Activated T-helper 17 cell treated with anti-CD3 and anti-CD28 coated beads, Interleukin-2, amount 50 U/mL, for 72 hours (primary cell): ENCODE data around the gene DNAJC22. TPM values are rescaled to one million over a fixed set of nuclear protein-coding genes. Genes with fewer than 3 reads are reported as not detected.

Source experiments
- ATAC-seq: fragments of 150-1000 bp; cut with Tn5 transposase; replicated peaks from 2 replicates; pipeline ENCODE4 v1.10.0; 2021; ENCODE audit warnings: mild to moderate bottlenecking, moderate library complexity
- H3K27ac Mint-ChIP-seq: one replicate; pipeline ENCODE4 v1.8.0; 2022; ENCODE audit warnings: mixed read lengths
- H3K27me3 Mint-ChIP-seq: one replicate; pipeline ENCODE4 v1.8.0; 2022; ENCODE audit warnings: mixed read lengths
- H3K36me3 Mint-ChIP-seq: one replicate; pipeline ENCODE4 v1.8.0; 2022; ENCODE audit warnings: low read depth, mild to moderate bottlenecking, mixed read lengths
- H3K4me1 Mint-ChIP-seq: one replicate; pipeline ENCODE4 v1.8.0; 2022; ENCODE audit warnings: mixed read lengths
- H3K4me3 Mint-ChIP-seq: one replicate; pipeline ENCODE4 v1.8.0; 2022; ENCODE audit warnings: mild to moderate bottlenecking, mixed read lengths
- H3K9me3 Mint-ChIP-seq: one replicate; pipeline ENCODE4 v1.8.0; 2022; ENCODE audit warnings: mixed read lengths
- total RNA-seq, 2 donors: library from RNA; stranded (reverse); gene quantifications; one replicate each; pipeline ENCODE4 v1.2.3, GENCODE V29; 2022

Gene DNAJC22
- total RNA-seq, 2 donors from 2014 or later = not detected

DNA sequence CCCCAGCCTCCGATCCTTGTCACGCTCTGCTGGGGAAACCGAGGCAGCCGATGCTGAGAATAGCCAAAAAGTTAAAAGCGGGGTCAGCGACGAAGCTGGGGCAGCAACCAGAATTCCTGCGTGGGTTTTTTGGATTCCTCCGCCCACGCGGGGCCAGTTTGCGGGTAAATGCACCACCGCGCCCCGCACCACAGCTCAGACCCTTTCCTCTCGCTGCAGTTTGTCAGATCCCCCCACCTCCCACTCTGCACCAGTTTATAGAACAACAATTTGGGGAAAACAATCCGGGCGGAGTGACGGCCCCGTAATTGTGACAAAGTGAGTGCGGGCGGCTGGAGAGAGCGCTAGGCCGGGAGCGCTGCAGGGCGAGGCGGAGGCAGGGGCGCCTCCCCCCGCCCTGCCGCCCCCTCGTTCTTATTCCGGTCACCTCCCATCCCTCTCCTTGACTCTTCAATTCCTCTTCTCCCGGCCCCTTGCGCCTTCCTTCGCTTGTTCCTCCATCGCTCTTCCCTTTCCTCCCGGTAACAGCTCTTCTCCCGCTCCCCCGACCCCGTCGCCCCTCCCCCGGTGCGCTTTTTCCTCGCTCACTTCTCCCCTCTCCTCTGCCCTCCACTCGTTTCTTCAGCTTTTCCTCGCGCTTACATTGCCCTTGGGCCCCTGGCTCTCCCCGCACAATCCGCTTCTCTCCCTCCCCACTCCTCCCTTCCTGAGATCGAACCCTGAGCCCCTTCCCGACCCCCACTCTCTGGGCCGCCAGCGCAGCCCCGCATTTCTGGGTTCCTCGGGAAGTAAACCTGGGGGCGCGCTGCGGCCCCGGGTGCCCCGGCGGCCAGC lies 646 bp upstream of the DNAJC22 start:
- H3K4me3 Mint-ChIP-seq = peak overlapping the region; percentile 74

DNA sequence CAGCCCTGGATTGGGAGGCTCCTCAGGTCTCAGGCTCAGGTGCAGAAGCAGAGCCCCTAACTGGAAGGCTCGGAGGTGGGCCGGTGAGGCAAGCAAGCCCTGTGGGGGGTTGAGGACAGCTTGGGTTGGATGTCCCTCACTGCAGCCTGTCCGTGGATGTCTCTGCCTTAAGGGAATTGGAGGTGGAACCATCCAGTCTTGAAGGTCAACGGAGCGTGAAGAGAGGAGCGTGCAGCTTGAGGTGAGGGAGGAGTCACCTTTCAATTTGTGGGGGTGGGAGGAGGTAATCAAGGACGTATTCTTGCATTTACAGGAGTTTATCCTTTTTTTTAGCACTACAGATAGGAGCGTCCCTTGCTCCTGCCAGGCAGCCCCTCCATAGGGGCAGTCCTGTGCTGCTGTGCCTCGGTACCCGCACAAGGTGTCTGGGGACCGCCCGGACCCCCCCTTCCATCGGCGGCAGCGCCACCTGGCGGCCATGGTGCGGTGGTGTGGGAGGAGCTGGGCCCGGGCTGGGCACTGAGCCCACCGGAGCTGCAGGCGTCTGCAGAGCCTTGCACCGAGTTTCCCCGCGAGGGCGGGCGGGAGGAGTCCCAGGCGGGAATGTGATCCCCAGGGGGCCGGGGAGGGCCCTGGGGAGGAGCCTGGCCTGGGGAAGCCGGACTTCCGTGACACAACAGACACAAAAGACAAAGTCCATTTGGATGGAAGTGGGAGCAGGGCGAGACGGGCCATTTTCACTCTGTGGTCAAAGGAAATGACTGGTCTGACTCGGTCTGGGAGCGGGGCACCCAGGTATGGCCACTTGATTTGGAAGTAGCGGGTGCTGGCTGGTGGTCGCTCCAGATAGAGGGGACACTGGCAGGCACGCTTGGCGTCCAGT lies 864 bp downstream of the DNAJC22 start:
- Mint-ChIP-seq H3K9me3 (no peaks in the 10 kb centered on the region), H3K4me1 (peaks cover 14% of the 10 kb centered on the region), H3K36me3 (no peaks in the 10 kb centered on the region), H3K27me3 (peaks cover 45% of the 10 kb centered on the region), H3K27ac (no peak overlapping the region), H3K4me3 (peak overlapping the region; percentile 74)
- peak; percentile 61 for ATAC-seq

More for the DNA sequence above, 646 bp upstream of the DNAJC22 start:
- no peak for ATAC-seq
- Mint-ChIP-seq H3K4me1 (peaks cover 14% of the 10 kb centered on the region), H3K27me3 (peaks cover 42% of the 10 kb centered on the region), H3K27ac (no peak overlapping the region), H3K36me3 (no peaks in the 10 kb centered on the region), H3K9me3 (no peaks in the 10 kb centered on the region)

DNA sequence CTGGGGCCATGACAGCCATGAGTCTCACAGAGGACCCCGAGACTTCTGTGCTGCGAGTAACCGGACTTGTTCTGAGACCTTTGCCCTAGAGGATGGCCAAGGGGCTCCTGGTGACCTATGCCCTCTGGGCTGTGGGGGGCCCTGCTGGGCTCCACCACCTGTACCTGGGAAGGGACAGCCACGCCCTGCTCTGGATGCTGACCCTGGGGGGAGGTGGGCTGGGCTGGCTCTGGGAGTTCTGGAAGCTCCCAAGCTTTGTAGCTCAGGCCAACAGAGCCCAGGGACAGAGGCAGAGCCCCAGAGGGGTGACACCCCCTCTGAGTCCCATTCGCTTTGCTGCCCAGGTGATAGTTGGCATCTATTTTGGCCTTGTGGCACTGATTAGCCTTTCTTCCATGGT lies 2.1 kb downstream of the DNAJC22 start:
- Mint-ChIP-seq H3K9me3 (no peaks in the 10 kb centered on the region), H3K27me3 (peaks cover 47% of the 10 kb centered on the region), H3K4me1 (peaks cover 8% of the 10 kb centered on the region), H3K4me3 (no peak overlapping the region), H3K36me3 (no peaks in the 10 kb centered on the region), H3K27ac (no peak overlapping the region)
- ATAC-seq = no peak

DNA sequence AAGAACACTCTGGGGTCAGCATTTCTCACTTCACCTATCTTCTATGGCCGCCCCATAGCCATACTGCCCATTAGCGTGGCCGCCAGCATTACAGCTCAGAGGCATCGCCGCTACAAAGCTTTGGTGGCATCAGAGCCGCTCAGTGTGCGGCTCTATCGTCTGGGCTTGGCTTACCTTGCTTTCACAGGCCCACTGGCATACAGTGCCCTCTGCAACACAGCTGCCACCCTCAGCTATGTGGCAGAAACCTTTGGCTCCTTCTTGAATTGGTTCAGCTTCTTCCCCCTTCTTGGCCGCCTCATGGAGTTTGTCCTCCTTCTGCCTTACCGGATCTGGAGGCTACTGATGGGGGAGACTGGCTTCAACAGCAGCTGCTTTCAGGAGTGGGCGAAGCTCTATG lies 2.6 kb downstream of the DNAJC22 start:
- no peak for ATAC-seq
- Mint-ChIP-seq H3K9me3 (no peaks in the 10 kb centered on the region), H3K27me3 (peaks cover 47% of the 10 kb centered on the region), H3K4me1 (peaks cover 8% of the 10 kb centered on the region), H3K36me3 (no peaks in the 10 kb centered on the region), H3K4me3 (no peak overlapping the region), H3K27ac (no peak overlapping the region)

DNA sequence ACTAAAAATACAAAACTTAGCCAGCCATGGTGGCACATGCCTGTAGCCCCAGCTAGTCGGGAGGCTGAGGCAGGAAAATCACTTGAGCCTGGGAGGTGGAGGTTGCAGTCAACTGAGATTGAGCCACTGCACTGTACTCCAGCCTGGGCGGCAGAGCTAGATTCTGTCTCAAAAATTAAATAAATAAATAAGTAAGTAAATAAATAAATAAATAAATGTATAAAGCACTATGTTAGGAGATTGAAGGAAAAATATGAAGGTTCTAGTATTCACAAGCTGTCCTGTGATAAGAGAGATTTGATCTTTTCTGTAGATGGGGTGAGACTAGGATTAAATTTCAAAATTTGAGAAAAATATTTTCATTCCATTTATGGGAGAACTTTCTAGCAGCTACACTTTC lies 5.7 kb downstream of the DNAJC22 start:
- peaks cover under 1% of the 10 kb centered on the region for H3K4me1 Mint-ChIP-seq
- no peak for ATAC-seq
- no peak overlapping the region for H3K4me3 Mint-ChIP-seq
- peaks cover 37% of the 10 kb centered on the region for H3K27me3 Mint-ChIP-seq
- H3K27ac Mint-ChIP-seq = no peak overlapping the region
- no peaks in the 10 kb centered on the region for H3K9me3 Mint-ChIP-seq
- no peaks in the 10 kb centered on the region for H3K36me3 Mint-ChIP-seq

DNA sequence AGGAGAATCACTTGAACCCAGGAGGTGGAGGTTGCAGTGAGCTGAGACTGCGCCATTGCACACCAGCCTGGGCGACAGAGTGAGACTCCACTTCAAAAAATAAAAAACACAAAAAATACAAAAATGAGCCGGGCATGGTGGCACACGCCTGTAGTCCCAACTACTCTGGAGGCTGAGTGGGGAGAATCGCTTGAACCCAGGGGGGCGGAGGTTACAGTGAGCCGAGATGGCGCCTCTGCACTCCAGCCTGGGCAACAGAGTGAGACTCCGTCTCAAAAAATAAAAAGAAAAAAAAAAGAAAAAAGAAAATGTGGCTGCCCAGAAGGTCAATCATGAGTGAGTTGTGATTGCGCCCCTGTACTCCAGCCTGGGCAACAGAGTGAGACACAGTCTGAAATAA lies 9.2 kb downstream of the DNAJC22 start:
- H3K27ac Mint-ChIP-seq = no peak overlapping the region
- H3K4me1 Mint-ChIP-seq = no peaks in the 10 kb centered on the region
- ATAC-seq = no peak
- H3K9me3 Mint-ChIP-seq = no peaks in the 10 kb centered on the region
- peaks cover 31% of the 10 kb centered on the region for H3K27me3 Mint-ChIP-seq
- no peak overlapping the region for H3K4me3 Mint-ChIP-seq
- H3K36me3 Mint-ChIP-seq = no peaks in the 10 kb centered on the region

DNA sequence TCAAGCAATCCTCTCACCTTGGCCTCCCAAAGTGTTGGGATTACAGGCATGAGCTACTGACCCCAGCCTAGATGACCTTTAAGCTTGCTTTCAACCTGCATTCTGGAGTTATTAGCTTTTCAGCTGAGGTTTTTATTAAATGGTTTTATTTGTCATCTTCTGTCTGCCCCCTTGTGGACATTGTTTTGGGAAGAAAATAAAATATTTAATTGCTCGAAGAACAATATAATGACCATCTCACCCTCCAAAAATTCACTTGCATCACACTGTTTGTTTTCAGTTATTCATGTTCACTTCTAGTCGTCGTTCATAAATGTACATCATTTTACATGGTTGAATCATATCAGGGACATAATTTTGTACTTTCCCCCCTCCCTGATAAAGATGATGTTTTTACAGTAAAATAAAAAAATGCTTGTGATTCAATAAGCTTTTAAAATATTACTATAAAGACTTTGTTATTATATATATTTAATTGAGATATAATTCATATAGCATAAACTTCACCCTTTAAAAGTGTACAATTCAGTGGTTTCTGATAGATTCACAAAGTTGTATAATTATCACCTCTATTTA lies 10.5 kb downstream of the DNAJC22 start:
- Mint-ChIP-seq H3K36me3 (no peaks in the 10 kb centered on the region), H3K4me3 (no peak overlapping the region), H3K27me3 (peaks cover 29% of the 10 kb centered on the region), H3K9me3 (no peaks in the 10 kb centered on the region), H3K27ac (no peak overlapping the region), H3K4me1 (no peaks in the 10 kb centered on the region)
- ATAC-seq = no peak

DNA sequence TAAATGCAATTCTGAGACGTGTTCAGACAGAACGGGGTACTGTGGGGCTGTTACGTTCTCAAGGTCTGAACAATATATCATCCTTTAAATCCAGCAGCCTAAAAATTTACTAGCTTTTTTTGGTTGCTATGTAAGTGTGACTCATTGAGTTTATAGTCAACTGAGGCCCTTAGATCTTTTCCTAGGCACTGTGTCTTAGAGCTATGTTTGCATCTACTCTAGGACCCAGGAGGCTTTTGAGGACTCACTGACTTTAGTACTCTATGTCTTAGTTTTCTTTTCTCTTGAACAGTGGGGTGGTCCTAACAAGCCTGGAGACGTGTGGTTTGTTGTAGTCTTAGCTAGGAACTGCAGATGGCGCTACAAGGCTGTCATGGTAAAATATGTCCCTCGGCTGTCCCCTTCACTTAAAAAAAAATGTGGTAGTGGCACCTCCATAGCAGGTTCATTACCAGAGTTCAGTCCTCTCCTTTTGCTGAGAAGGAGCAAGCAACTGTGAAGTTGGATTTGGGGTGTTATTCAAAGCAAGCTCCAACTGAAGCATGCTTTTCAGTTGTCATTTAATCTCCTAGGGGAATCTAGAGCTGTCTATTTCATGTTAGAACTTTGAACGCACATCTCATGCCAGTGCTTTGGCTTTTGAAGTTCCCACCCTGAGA lies 11.9 kb downstream of the DNAJC22 start:
- no peaks in the 10 kb centered on the region for H3K9me3 Mint-ChIP-seq
- no peak overlapping the region for H3K27ac Mint-ChIP-seq
- H3K36me3 Mint-ChIP-seq = no peaks in the 10 kb centered on the region
- ATAC-seq = peak; percentile 76
- no peaks in the 10 kb centered on the region for H3K4me1 Mint-ChIP-seq
- peaks cover 19% of the 10 kb centered on the region for H3K27me3 Mint-ChIP-seq
- H3K4me3 Mint-ChIP-seq = no peak overlapping the region

DNA sequence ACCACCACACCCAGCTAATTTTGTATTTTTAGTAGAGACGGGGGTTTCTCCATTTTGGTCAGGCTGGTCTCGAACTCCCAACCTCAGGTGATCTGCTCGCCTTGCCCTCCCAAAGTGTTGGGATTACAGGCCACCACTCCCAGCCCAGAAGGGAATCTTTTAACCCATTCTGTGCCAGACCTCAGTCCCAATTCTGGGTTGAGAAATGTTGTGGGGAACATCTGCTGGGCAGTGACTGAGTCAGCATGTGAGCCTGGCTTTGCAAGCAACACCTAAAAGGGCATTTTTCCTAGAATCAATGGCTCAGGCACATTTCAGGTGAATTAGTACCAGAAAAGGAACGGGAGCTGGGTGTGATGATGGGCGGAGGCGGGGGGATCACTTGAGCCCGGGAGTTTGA lies 13.0 kb downstream of the DNAJC22 start:
- no peak overlapping the region for H3K27ac Mint-ChIP-seq
- H3K9me3 Mint-ChIP-seq = no peaks in the 10 kb centered on the region
- ATAC-seq = no peak
- no peaks in the 10 kb centered on the region for H3K36me3 Mint-ChIP-seq
- H3K4me3 Mint-ChIP-seq = no peak overlapping the region
- H3K27me3 Mint-ChIP-seq = peaks cover 15% of the 10 kb centered on the region
- H3K4me1 Mint-ChIP-seq = no peaks in the 10 kb centered on the region

DNA sequence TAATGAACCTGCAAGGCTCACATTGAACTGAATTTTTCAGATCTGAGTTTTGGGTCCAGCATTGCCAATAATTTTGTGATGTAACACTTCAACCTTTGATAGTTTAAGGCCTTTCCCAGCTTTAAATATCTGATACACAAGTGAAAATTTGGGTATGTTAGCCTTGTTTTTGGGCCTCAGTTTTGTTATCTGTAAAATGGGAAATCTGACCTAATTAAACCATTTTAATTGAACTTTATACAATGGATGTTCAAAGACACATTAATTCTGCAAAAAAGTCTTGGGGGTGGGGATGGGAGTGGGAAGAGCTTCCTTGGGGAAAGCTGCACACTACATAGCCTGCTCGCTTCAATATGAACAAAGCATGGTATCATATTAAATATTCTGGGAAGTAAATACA lies 15.4 kb downstream of the DNAJC22 start:
- Mint-ChIP-seq H3K36me3 (no peaks in the 10 kb centered on the region), H3K4me3 (no peak overlapping the region), H3K27me3 (peaks cover 10% of the 10 kb centered on the region), H3K4me1 (peaks cover 5% of the 10 kb centered on the region), H3K9me3 (no peaks in the 10 kb centered on the region), H3K27ac (no peak overlapping the region)
- no peak for ATAC-seq

DNA sequence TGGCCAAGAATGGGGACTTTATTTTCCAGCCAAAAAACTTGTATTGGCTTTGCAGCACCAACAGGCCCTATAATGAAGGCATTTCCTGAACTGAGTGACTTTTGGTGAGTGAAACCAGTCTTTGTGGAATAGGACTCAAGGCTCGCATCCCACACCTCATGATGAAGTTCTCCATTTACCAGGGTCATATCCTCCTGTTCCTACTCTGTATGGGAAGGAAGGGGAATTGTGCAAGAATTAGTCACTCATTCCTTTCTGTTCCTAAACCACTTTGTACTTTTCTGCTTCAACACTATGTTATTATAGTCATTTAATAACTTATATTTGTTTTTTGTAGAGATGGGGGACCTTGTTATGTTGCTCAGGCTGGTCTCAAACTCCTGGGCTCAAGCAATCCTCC lies 18.3 kb downstream of the DNAJC22 start:
- Mint-ChIP-seq H3K4me1 (peaks cover 24% of the 10 kb centered on the region), H3K36me3 (peaks cover 5% of the 10 kb centered on the region), H3K9me3 (no peaks in the 10 kb centered on the region), H3K27ac (no peak overlapping the region), H3K27me3 (no peaks in the 10 kb centered on the region), H3K4me3 (no peak overlapping the region)
- no peak for ATAC-seq

DNA sequence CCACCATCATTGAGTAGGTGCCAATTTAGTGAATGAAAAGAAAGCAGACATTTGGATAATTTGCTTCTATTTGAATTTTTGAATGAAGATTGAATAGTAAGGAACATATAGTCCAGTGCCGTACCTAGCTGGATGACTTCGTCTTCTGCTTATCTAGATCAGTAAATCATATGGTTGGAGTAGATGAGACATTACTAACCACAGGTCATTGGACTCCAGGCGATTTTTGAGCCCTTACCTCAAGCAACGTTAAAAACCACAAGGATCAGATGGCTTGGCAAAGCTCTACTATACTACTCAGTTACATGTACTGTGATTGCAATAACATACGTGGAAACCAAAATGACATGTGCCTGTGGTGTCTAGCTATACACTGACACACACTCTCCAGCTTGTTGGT lies 18.9 kb downstream of the DNAJC22 start:
- Mint-ChIP-seq H3K9me3 (no peaks in the 10 kb centered on the region), H3K36me3 (peaks cover 5% of the 10 kb centered on the region), H3K27me3 (no peaks in the 10 kb centered on the region), H3K4me3 (peak overlapping the region; percentile 91), H3K4me1 (peaks cover 24% of the 10 kb centered on the region), H3K27ac (peak overlapping the region; percentile 83)
- ATAC-seq = no peak

DNA sequence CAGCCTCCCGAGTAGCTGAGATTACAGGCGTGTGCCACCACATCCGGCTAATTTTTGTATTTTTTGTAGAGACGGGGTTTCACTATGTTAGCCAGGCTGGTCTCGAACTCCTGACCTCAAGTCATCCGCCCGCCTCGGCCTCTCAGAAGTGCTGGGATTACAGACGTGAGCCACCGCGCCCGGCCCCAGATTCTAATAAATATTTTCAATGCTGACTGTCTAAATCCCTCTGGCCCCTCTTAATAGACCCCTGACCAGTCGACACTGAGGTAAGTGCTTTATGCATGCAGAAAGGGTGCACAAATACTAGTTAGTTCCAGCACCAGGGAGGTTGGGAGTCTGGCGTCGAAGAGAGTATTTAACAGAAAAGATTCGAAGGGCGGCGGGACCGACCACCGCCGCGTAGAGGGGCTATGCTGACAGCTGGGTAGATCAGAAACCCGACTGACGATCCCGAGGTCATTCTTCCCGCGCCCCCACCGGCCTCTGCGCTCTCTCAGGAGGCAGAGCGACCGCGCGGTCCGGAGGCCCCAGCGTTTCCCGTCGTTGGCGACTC lies 19.5 kb downstream of the DNAJC22 start:
- peak; percentile 14 for ATAC-seq
- Mint-ChIP-seq H3K27ac (peak overlapping the region; percentile 83), H3K4me1 (peaks cover 24% of the 10 kb centered on the region), H3K27me3 (no peaks in the 10 kb centered on the region), H3K36me3 (peaks cover 5% of the 10 kb centered on the region), H3K9me3 (no peaks in the 10 kb centered on the region), H3K4me3 (peak overlapping the region; percentile 91)
